ENCODE measurements around the gene ULBP2. TPM values are rescaled to one million over a fixed set of nuclear protein-coding genes. Genes with fewer than 3 reads are reported as not detected.
A peak's percentile ranks its signal among the peaks of the same experiment; 100 is the strongest.

Gene ULBP2
- total RNA-seq = 0.26 TPM
- 0.49 TPM for polyA plus RNA-seq

DNA sequence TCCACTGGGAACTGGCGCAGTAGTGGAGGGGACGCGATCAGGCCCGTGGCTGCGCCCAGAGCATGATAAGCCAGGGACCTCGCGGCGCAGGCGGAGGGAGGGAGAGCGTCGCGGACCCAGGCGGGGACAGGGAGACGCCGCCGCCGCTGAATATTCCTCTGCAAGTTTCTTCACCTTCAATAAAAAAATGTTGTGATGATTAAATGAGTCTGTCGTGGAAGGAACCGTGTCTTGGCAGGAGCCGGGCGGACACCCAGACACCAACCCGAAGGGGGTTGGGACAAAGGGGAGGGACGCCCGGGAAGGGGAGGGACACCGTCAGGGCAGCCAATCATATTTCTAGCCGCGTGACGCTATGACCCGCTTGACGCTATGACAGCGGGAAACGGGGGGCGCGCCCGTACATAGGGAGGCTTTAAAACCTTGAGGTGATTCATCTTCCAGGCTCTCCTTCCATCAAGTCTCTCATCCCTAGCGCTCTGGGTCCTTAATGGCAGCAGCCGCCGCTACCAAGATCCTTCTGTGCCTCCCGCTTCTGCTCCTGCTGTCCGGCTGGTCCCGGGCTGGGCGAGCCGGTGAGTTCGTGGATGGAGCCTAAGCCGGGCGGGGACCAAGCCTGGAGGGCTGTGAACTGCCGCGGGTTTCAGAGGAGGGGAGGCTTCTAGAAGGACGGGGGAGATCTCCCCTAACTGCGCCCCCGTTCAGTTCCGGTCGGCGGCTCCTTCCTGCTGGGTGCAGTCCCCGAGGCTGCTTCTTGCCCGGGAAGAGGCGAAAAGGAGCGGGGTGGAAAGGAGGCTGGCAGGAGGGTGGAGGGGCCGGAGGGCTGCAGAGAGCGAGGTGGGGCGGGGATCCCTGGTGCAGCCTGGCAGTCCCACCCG lies at the start of gene ULBP2:
Gene ULBP2, plus strand, starts transcription at position 432 of the 878 bp plus-strand sequence. Its CDS starts 59 bp downstream, at position 491.
- under 1% methylated on average over 62 of the region's 62 CpGs for WGBS
- peak; percentile 59 for DNase-seq (ENCODE audit: extremely low spot score)
- H3K4me1 ChIP-seq (ENCODE audit: insufficient read depth) = peaks cover 3% of the 10 kb centered on the region
- peak within 1 kb of the TSS; percentile 35 for H3K4me3 ChIP-seq (ENCODE audit: low read depth, low read length)
- H3K36me3 ChIP-seq (ENCODE audit: insufficient read depth) = no peaks in the 10 kb centered on the region
- no peak within 1 kb of the TSS for H3K27ac ChIP-seq (ENCODE audit: low read depth)

GRCh38 chr6:149895048-149895590 lies 46.7 kb upstream of the ULBP2 start:
- no peak for DNase-seq (ENCODE audit: extremely low spot score)

GRCh38 chr6:149895833-149896271 lies 46.0 kb upstream of the ULBP2 start:
- peaks cover 5% of the 10 kb centered on the region for H3K4me1 ChIP-seq (ENCODE audit: insufficient read depth)
- H3K36me3 ChIP-seq (ENCODE audit: insufficient read depth) = no peaks in the 10 kb centered on the region
- no peak overlapping the region for H3K27ac ChIP-seq (ENCODE audit: low read depth)
- H3K4me3 ChIP-seq (ENCODE audit: low read depth, low read length) = no peak overlapping the region
- DNase-seq (ENCODE audit: extremely low spot score) = no peak
- WGBS = 51% methylated on average over 5 of the region's 5 CpGs

More at GRCh38 chr6:149895048-149895590, 46.7 kb upstream of the ULBP2 start:
- H3K4me1 ChIP-seq (ENCODE audit: insufficient read depth) = peaks cover 5% of the 10 kb centered on the region
- peak overlapping the region; percentile 55 for H3K27ac ChIP-seq (ENCODE audit: low read depth)
- no peak overlapping the region for H3K4me3 ChIP-seq (ENCODE audit: low read depth, low read length)
- H3K36me3 ChIP-seq (ENCODE audit: insufficient read depth) = no peaks in the 10 kb centered on the region
- 30% methylated on average over 7 of the region's 7 CpGs for WGBS

DNA sequence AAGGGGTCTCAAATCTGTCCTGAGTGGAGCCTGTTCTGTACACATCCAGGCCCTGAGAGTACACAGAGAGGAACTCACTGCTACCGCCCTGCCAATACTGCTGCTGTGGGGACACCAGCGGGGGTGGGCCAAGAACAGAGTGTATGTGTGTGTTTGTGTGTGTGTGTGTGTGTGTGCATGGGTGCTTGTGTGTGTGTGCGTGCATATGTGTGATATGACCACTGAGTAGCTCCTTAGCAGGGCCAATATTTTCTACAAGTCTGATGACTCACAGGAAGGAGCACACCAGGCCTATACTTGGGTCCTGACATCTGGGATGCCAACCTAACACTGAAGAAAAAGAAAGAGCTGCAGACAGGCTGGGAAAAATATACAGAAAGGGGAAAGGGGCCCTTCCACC lies 45.3 kb upstream of the ULBP2 start:
- no peak overlapping the region for H3K27ac ChIP-seq (ENCODE audit: low read depth)
- peaks cover 5% of the 10 kb centered on the region for H3K4me1 ChIP-seq (ENCODE audit: insufficient read depth)
- no peaks in the 10 kb centered on the region for H3K36me3 ChIP-seq (ENCODE audit: insufficient read depth)
- H3K4me3 ChIP-seq (ENCODE audit: low read depth, low read length) = no peak overlapping the region
- DNase-seq (ENCODE audit: extremely low spot score) = no peak
- whole genome bisulfite sequencing = 92% methylated on average over 3 of the region's 3 CpGs

DNA sequence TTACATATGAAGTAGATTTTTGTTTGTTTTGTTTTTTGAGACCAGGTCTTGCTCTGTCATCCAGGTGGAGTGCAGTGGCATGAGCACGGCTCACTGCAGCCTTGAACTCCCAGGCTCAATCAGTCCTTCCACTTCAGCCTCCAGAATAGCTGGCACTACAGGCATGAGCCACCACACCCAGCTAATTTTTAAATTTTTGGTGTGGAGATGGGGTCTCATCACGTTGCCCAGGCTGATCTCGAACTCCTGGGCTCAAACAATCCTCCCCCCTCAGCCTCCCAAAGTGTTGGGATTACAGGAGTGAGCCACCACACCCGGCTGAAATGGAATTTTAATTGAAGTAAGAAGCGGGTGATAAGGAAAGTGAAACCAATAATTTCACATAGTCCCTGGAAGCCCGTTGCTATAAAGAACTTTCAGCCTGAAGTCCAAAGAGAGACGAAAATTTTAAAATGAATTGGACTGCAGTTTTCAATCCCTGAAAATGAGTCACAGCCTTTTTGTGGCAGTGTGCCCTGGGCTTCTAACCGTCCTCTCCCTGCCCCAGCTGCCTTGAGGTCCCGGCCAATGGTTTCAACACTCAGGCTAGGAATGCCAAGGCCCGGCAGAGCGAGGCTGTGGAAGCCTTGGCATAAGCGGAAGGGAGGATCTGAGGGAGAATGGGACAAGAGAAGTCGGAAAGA lies 44.7 kb upstream of the ULBP2 start:
- Histone ChIP-seq H3K4me3 (ENCODE audit: low read depth, low read length) (no peak overlapping the region), H3K36me3 (ENCODE audit: insufficient read depth) (no peaks in the 10 kb centered on the region), H3K27ac (ENCODE audit: low read depth) (peak overlapping the region; percentile 70), H3K4me1 (ENCODE audit: insufficient read depth) (peaks cover 5% of the 10 kb centered on the region)
- DNase-seq (ENCODE audit: extremely low spot score) = no peak
- WGBS = 35% methylated on average over 13 of the region's 13 CpGs

- no peaks in the 10 kb centered on the region for H3K36me3 ChIP-seq (ENCODE audit: insufficient read depth)
- H3K4me3 ChIP-seq (ENCODE audit: low read depth, low read length) = no peak within 1 kb of the TSS
- peaks cover 5% of the 10 kb centered on the region for H3K4me1 ChIP-seq (ENCODE audit: insufficient read depth)
- DNase-seq (ENCODE audit: extremely low spot score) = no peak
- peak within 1 kb of the TSS; percentile 70 for H3K27ac ChIP-seq (ENCODE audit: low read depth)
- 78% methylated on average over 17 of the region's 17 CpGs for WGBS
Observed at GRCh38 chr6:149897855-149898744, 43.7 kb upstream of the ULBP2 start, which contains the start of gene RAET1E. TSS of gene RAET1E (minus strand) at chr6:149898113. CDS start at chr6:149890901, 7,212 bp downstream.

DNA sequence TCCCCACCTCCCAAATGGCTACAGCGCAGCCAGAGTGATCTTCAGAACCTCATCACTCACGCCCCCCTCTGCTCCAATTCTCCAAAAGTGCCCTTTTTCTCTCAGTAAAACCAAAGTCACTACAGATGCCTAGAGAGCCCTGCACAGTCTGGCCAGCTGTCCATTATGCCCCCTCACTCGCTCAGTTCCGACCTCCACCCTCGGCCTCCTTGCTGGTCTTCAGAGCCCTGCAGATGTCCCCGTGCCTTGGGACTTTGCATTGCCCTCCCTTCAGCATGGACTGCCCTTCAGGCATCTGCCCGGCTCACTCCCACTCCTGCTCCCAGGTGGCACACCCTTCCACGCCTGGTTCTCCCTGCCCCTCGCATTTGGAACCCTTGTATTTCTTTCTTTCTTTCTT lies 42.8 kb upstream of the ULBP2 start:
- no peak for DNase-seq (ENCODE audit: extremely low spot score)
- WGBS = 97% methylated on average over 9 of the region's 9 CpGs
- Histone ChIP-seq H3K4me1 (ENCODE audit: insufficient read depth) (peaks cover 5% of the 10 kb centered on the region), H3K4me3 (ENCODE audit: low read depth, low read length) (no peak overlapping the region), H3K36me3 (ENCODE audit: insufficient read depth) (no peaks in the 10 kb centered on the region), H3K27ac (ENCODE audit: low read depth) (no peak overlapping the region)

- WGBS = 77% methylated on average over 6 of the region's 6 CpGs
Observed at GRCh38 chr6:149899486-149899885, 42.3 kb upstream of the ULBP2 start.

GRCh38 chr6:149899926-149900619 lies 41.7 kb upstream of the ULBP2 start:
- Histone ChIP-seq H3K27ac (ENCODE audit: low read depth) (peak overlapping the region; percentile 84), H3K4me1 (ENCODE audit: insufficient read depth) (peaks cover 5% of the 10 kb centered on the region), H3K36me3 (ENCODE audit: insufficient read depth) (no peaks in the 10 kb centered on the region), H3K4me3 (ENCODE audit: low read depth, low read length) (no peak overlapping the region)
- 85% methylated on average over 7 of the region's 7 CpGs for WGBS
- DNase-seq (ENCODE audit: extremely low spot score) = no peak

More at GRCh38 chr6:149899486-149899885, 42.3 kb upstream of the ULBP2 start:
- Histone ChIP-seq H3K27ac (ENCODE audit: low read depth) (no peak overlapping the region), H3K36me3 (ENCODE audit: insufficient read depth) (no peaks in the 10 kb centered on the region), H3K4me3 (ENCODE audit: low read depth, low read length) (no peak overlapping the region), H3K4me1 (ENCODE audit: insufficient read depth) (peaks cover 5% of the 10 kb centered on the region)
- no peak for DNase-seq (ENCODE audit: extremely low spot score)

DNA sequence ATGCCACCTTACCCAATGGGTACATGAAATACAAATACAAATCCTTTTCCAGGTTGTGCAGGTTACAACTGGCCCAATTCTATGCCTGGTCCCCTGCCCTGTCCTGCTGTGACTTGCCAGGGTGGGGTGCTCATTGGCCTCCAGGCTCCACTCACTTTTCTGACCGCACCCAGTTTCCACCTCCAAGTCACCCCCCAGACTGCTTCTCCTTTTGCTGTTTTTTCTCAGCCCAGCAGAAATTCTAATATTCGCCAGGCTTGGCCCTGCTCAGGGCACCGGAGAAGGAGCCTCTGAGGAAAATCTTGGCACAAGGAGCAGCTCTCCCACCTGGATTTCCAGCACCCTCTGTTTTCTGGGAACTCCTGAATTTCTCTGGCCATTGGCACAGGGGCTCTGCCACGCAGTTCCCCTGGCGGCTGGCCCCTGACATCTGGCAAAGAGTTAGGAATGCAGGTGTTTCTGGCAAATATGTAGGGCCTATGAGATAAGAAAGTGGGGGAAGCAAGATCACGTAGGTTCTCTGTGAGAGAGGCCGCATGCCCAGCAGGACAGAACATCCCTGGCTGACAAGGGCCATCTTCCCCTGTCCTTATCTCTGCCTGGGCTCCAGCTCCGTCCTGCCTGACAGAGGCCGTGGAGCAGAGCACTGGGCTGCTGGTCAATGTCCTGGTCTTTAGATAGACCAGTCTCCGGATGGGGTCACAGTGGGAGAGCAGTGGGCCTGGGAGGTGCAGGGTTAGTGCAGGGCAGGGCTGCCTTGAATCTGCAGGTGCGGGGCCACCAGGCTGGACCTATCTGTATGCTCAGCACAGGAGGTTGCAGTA lies 41.0 kb upstream of the ULBP2 start:
- H3K4me1 ChIP-seq (ENCODE audit: insufficient read depth) = peaks cover 4% of the 10 kb centered on the region
- DNase-seq (ENCODE audit: extremely low spot score) = no peak
- 87% methylated on average over 11 of the region's 11 CpGs for WGBS
- no peaks in the 10 kb centered on the region for H3K36me3 ChIP-seq (ENCODE audit: insufficient read depth)
- peak overlapping the region; percentile 53 for H3K27ac ChIP-seq (ENCODE audit: low read depth)
- no peak overlapping the region for H3K4me3 ChIP-seq (ENCODE audit: low read depth, low read length)

DNA sequence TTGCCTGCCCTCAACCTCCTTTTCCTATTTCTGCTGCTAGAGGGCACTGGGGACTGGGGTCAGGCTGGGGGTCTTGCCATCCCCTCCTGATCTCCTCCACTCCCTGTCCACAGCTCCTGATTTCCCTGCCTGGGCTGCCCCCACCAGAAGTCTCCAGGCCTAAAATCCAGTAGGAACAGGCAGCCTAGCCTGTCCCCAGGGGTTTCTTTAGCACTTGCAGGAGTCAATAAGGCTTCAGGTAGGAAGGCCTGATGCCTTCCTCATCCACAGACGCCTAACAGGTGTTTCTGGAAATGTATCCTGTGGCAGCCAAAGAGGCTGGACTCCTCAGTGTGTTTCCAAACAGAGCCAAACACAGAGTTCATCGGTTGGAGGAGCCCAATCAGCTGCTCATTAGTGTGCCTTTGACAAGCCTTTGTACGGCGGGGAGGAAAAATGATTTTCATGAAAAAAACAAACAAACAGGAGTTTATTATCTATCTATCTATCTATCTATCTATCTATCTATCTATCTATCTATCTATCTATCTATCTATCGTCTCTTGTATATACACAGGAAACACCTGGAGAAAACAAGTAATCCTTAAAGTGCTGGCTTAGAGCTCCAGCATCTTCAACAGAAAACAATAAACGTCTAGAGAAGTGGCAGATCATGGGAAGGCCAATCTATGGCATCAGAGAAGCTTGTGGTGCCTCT lies 40.2 kb upstream of the ULBP2 start:
- peaks cover 2% of the 10 kb centered on the region for H3K4me1 ChIP-seq (ENCODE audit: insufficient read depth)
- 91% methylated on average over 6 of the region's 6 CpGs for WGBS
- no peak for DNase-seq (ENCODE audit: extremely low spot score)
- H3K27ac ChIP-seq (ENCODE audit: low read depth) = no peak overlapping the region
- H3K4me3 ChIP-seq (ENCODE audit: low read depth, low read length) = no peak overlapping the region
- no peaks in the 10 kb centered on the region for H3K36me3 ChIP-seq (ENCODE audit: insufficient read depth)

Data from urinary bladder (tissue), 4 donors.